Left renal pelvis (tissue), 4 donors: ENCODE data around the gene ARHGAP12. TPM values are rescaled to one million over a fixed set of nuclear protein-coding genes. Genes with fewer than 3 reads are reported as not detected.

Source experiments
- DNase-seq, 4 donors: peaks; one replicate each; pipeline ENCODE4 v3.0.0-alpha.2; 2013; ENCODE audit warnings: low read depth in 4 of 4, low spot score in 3 of 4
- polyA plus RNA-seq, 4 donors: library from polyadenylated mRNA; unstranded; fragments of 120-200 nt; gene quantifications; one replicate each; pipeline ENCODE4 v1.2.1, GENCODE V29; 2013; ENCODE audit not compliant: insufficient read length in 4 of 4

Gene ARHGAP12
- polyA plus RNA-seq, 4 donors: 22.0 to 44.6 (median 40.0) TPM

- no peak for DNase-seq
These were observed 97.7 kb downstream of the ARHGAP12 start for GRCh38 chr10:31830887-31831286.

GRCh38 chr10:31829776-31830175 lies 98.9 kb downstream of the ARHGAP12 start:
- no peak for DNase-seq

GRCh38 chr10:31823358-31823757 lies 105.3 kb downstream of the ARHGAP12 start:
- no peak for DNase-seq

GRCh38 chr10:31822616-31823318 lies 105.9 kb downstream of the ARHGAP12 start:
- DNase-seq: no peak

GRCh38 chr10:31822150-31822549 lies 106.5 kb downstream of the ARHGAP12 start:
- DNase-seq: no peak

- no peak for DNase-seq
These were observed 107.8 kb downstream of the ARHGAP12 start for GRCh38 chr10:31820778-31821369.

- no peak for DNase-seq
These were observed 108.5 kb downstream of the ARHGAP12 start for GRCh38 chr10:31820096-31820495.

- no peak for DNase-seq
These were observed 109.2 kb downstream of the ARHGAP12 start for GRCh38 chr10:31819391-31819820.

GRCh38 chr10:31816318-31816717 lies 112.3 kb downstream of the ARHGAP12 start:
- DNase-seq: no peak

GRCh38 chr10:31808258-31809218 lies 120.1 kb downstream of the ARHGAP12 start:
- peak; percentile 25 to 52 (median 40) for DNase-seq

- DNase-seq: no peak
These were observed 124.2 kb downstream of the ARHGAP12 start for GRCh38 chr10:31804352-31804810.

- no peak for DNase-seq
These were observed 124.9 kb downstream of the ARHGAP12 start for GRCh38 chr10:31803606-31804351.

- DNase-seq: no peak
These were observed 129.4 kb downstream of the ARHGAP12 start for GRCh38 chr10:31799181-31799580.

GRCh38 chr10:31792745-31793144 lies 135.9 kb downstream of the ARHGAP12 start:
- no peak for DNase-seq

GRCh38 chr10:31789555-31789954 lies 139.1 kb downstream of the ARHGAP12 start:
- DNase-seq: no peak

GRCh38 chr10:31782701-31783100 lies 145.9 kb downstream of the ARHGAP12 start:
- no peak for DNase-seq

GRCh38 chr10:31780717-31781116 lies 147.9 kb downstream of the ARHGAP12 start:
- DNase-seq: no peak

- DNase-seq: no peak
These were observed 150.0 kb downstream of the ARHGAP12 start for GRCh38 chr10:31778627-31779026.

- DNase-seq: no peak
These were observed 152.5 kb downstream of the ARHGAP12 start for GRCh38 chr10:31776159-31776558.

- DNase-seq: no peak
These were observed 153.5 kb downstream of the ARHGAP12 start for GRCh38 chr10:31774928-31775650.
